HG02763 (cell line): Measurements from ENCODE around the gene GRAMD1C.
"Not testable (repeated sequence)": the region's sequence is repeated elsewhere in the genome, so short reads cannot be mapped to it uniquely, and the experiment has no call there.

Source experiments
- ATAC-seq: cut with Tn5 transposase; IDR thresholded peaks from one replicate; pipeline ENCODE4 v1.9.1; 2021; ENCODE audit warnings: mild to moderate bottlenecking, moderate library complexity; ENCODE audit not compliant: unreplicated experiment

GRAMD1C gene

DNA sequence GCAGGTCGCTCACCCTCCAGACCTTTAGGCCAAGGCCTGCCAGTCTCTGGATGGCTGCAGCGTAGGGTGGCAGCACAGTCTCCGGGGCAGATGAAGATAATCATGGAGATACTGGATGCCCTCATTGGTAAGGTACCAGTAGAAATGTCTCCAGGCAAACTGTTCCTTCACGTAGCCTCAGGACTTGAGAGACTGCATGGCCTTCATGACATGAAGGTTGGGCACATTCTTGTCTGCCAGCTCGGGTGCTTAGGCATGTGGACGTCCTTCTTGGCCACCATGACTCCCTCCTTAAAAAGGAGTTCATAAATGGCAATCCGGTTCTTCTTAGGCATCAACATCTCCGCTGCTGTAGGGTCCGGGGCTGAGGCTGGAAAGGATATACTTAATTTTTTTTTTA lies 11.8 kb downstream of the GRAMD1C start:
- not testable (repeated sequence) for ATAC-seq

DNA sequence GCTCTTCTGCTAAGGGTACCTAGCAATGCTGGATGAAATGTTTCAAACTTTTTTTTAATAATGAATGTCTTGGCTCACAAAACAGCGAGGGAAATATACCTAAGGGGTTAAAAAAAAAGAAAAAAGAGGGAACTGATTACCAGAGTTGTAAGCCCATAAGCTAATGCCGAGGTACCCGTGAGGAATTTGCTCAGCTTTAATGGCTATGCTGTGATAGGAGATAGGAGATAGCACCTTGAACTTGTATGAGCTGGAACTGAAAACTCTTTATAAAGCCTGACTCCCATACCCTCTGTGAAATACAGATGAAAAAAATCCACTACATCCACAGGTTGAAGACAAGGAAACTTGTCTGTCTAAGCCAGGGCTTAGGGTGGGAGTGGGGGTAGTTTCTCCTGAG lies 13.9 kb downstream of the GRAMD1C start:
- ATAC-seq, result no peak

- no peak for ATAC-seq
These were observed 28.9 kb downstream of the GRAMD1C start for GRCh38 chr3:113867506-113867905.

- no peak for ATAC-seq
These were observed 34.7 kb downstream of the GRAMD1C start for GRCh38 chr3:113873293-113873692.

- no peak for ATAC-seq
These were observed 35.4 kb downstream of the GRAMD1C start for GRCh38 chr3:113873814-113874526.

- no peak for ATAC-seq
These were observed 39.8 kb downstream of the GRAMD1C start for GRCh38 chr3:113878403-113878802.

DNA sequence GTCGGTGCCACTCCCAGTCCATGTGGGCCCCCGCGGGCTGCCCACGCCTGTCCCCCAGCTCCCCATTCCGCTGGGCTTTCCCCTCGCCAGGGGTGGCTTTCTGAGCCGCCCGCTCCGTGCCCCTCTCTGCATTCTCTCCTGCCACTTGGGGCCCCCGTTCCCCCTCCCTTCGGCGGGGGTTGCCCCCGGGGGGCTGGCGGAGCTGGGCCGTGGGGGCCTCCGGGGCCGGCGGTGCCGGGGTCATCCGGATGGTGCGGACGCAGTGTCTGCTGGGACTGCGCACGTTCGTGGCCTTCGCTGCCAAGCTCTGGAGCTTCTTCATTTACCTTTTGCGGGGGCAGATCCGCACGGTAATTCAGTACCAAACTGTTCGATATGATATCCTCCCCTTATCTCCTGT lies 46.5 kb downstream of the GRAMD1C start:
- ATAC-seq, result no peak

- no peak for ATAC-seq
These were observed 51.8 kb downstream of the GRAMD1C start for GRCh38 chr3:113890256-113890900.

- no peak for ATAC-seq
These were observed 56.3 kb downstream of the GRAMD1C start for GRCh38 chr3:113894927-113895326.

DNA sequence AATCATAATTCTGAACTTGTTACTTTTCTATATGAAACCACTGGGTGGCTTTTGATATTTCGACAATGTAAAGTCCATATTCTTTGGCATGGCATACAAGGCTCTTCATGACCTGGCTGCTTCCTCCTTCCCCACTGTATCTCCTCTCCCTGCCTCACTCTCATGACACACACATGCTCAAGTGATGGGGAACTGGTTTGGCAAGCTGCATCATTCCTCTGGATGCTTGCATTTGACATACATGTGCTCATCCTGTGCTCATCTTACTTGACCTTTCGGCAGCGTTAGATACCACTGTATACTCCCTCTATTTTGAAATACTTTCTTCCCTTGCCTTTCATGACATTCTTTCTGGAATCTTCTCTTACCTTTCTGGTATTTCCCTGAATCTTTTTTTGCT lies 57.4 kb downstream of the GRAMD1C start:
- no peak for ATAC-seq

DNA sequence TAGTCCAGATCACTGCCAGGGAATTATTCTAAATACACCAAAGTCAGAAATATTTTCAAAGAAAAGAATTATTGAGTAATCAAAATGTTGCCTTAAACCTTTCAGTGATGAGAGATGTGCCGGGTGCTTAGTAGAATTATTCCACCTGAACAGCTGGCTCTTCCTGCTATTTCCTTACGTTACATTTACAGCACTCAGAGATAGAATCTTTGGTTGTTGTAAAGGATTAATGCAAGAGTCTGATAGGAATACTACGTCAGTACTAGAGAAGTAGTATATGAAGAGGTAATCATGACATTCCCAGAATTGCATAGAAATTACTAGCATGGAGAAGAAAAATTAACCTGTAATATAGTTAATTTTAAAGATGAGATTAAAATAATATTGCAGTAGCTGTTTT lies 58.3 kb downstream of the GRAMD1C start:
- ATAC-seq, result no peak

- no peak for ATAC-seq
These were observed 58.8 kb downstream of the GRAMD1C start for GRCh38 chr3:113897373-113897777.

- no peak for ATAC-seq
These were observed 60.3 kb downstream of the GRAMD1C start for GRCh38 chr3:113898892-113899291.

DNA sequence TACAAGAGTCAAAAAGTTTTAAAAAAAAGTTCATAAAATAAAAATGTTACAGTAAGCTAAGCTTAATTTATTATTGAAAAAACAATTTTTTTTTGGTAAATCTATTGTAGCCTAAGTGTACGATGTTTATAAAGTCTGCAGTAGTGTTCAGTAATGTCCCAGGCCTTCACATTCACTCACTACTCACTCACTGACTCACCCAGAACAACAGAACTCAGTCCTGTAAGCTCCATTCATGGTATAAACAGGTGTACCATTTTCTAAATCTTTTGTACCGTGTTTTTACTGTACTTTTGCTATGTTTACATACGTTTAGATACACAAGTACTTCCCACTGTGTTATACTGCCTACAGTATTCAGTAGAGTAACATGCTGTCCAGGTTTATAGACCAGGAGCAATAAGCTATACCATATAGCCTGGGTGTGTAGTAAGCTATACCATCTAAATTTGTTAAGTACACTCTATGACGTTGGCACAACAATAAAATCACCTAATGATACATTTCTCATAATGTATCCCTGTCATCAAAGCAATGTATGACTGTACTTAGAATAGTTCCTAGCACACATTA lies 68.1 kb downstream of the GRAMD1C start:
- no peak for ATAC-seq

GRCh38 chr3:113908133-113908532 lies 69.5 kb downstream of the GRAMD1C start:
- ATAC-seq, result no peak

GRCh38 chr3:113910966-113911365 lies 72.4 kb downstream of the GRAMD1C start:
- no peak for ATAC-seq

- peak; percentile 91 for ATAC-seq
These were observed 74.1 kb downstream of the GRAMD1C start for GRCh38 chr3:113912552-113913236.

DNA sequence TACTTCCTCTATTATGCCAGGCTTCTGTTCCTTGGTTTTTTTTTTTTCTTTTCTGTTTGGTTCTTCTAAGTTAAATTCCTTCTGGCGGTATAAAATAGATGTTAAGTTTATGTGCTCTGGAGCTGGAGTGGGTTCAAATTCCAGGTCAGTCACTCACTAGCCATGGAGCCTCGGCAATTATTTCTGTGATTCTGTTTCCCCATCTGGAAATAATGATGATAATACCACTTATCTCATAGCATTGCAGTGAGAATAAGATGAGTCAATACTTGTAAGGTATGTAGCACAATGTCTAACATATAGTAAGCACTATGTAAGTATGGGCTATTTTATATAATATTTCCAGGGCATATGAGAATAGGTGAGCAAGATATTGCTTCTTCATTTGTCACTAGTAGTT lies 76.1 kb downstream of the GRAMD1C start:
- no peak for ATAC-seq

DNA sequence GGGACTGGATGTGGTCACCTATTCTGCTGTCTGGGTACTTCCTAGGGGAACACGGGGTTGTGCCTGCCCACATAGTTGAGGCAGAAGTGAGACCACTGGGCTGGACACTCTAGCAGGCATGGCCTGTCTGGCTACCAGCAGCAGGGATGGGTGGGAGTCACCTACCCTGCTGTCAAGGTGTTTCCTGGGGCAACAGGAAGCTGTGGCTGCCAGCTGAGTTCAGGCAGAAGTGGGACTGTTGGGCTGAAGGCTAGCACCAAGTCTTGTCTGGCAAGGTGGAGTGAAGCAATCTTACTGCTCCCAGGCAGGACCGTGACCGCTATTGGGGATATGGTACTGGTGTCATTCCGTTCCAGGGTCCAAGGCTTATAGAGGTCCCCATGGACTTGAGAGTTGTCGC lies 89.0 kb downstream of the GRAMD1C start:
- ATAC-seq, result no peak

DNA sequence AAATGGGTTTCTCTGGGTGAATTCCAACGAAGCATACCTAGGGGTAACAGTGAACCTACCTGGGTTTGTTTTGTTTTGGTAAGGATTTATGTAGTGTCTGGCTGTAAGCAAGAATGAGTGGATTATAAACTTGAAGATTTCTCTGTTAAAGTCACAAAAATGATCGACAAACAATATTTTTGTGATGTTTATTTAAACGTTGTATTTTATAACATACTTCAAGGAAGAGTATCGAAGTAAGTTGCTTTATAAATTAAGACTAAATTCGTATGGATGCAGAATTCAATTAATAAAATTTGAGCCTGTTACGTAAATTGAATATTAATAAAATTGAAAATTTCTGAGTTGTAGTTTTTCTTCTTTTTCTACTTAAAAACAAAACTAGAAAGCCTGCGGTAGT lies 108.2 kb downstream of the GRAMD1C start:
- no peak for ATAC-seq

DNA sequence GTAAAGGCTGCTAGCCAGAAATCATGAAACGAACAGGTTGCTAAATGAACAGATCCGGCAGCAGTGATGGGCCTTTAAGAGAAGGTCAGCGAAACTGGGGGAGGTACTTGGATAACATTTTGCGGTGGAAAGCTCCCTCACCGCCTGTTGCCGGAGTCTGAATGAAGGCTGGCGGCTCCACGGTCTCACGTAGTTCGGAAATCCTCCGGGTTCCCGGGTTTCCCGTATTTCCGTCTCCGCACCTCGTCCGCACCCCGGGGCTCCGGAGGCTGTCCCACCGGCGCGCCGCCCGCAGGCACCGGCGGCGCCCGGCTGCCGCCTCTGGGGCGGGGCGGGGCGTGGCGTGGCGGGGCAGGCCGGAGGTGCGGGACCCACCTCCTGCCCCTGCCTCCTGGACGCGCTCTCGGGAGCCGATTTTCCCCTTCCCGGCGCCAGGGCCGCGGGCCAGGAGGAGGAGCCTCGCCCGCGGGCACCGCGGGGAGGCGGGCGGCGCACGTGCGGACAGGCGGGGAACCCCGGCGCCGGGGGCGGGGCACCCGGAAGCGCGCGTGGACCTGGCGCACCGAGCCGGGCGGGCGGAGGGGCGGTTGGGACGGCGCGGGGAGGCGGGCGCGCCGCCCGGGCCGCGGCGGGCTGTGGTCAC lies 108.9 kb downstream of the GRAMD1C start, which contains the start of gene ZDHHC23:
ZDHHC23 (plus strand) TSS at position 642 of the 643 bp plus-strand sequence. CDS start 790 bp downstream, outside the sequence.
- ATAC-seq, result peak; percentile 80
